ENCODE results near the gene CYB561D1.

Gene CYB561D1

GRCh38 chr1:109481646-109482045, 12.2 kb upstream of the CYB561D1 start:
- DNase-seq, result no peak

- DNase-seq, result no peak
Measured at GRCh38 chr1:109482242-109482641, 11.7 kb upstream of the CYB561D1 start.

GRCh38 chr1:109482791-109483671, 10.9 kb upstream of the CYB561D1 start:
- DNase-seq, result no peak

- peak; percentile 76 for DNase-seq
Measured at GRCh38 chr1:109483672-109484518, 10.0 kb upstream of the CYB561D1 start, which contains the start of gene ATXN7L2. Gene ATXN7L2 (plus strand): TSS chr1:109483905. CDS start chr1:109483954, 49 bp downstream.

GRCh38 chr1:109484519-109484975, 9.3 kb upstream of the CYB561D1 start:
- no peak for DNase-seq

- no peak for DNase-seq
Measured at GRCh38 chr1:109485001-109485400, 8.9 kb upstream of the CYB561D1 start.

- no peak for DNase-seq
Measured at GRCh38 chr1:109487261-109487660, 6.6 kb upstream of the CYB561D1 start.

- no peak for DNase-seq
Measured at GRCh38 chr1:109488201-109488600, 5.7 kb upstream of the CYB561D1 start.

GRCh38 chr1:109488696-109489095, 5.2 kb upstream of the CYB561D1 start:
- no peak for DNase-seq

- DNase-seq, result no peak
Measured at GRCh38 chr1:109490029-109490933, 3.6 kb upstream of the CYB561D1 start.

GRCh38 chr1:109490934-109491302, 3.0 kb upstream of the CYB561D1 start:
- DNase-seq, result no peak

- no peak for DNase-seq
Measured at GRCh38 chr1:109491372-109491771, 2.5 kb upstream of the CYB561D1 start.

- DNase-seq, result no peak
Measured at GRCh38 chr1:109492779-109493178, 1.1 kb upstream of the CYB561D1 start.

- DNase-seq, result no peak
Measured at GRCh38 chr1:109493227-109493626, 667 bp upstream of the CYB561D1 start.

- no peak for DNase-seq
Measured at GRCh38 chr1:109495738-109496137, 1.8 kb downstream of the CYB561D1 start.

- no peak for DNase-seq
Measured at GRCh38 chr1:109497449-109498160, 3.7 kb downstream of the CYB561D1 start.

GRCh38 chr1:109498161-109498801, 4.4 kb downstream of the CYB561D1 start:
- DNase-seq, result peak; percentile 31

- DNase-seq, result no peak
Measured at GRCh38 chr1:109499081-109499480, 5.2 kb downstream of the CYB561D1 start.

- no peak for DNase-seq
Measured at GRCh38 chr1:109499661-109500536, 6.0 kb downstream of the CYB561D1 start.

GRCh38 chr1:109500941-109501381, 7.1 kb downstream of the CYB561D1 start:
- DNase-seq, result no peak

Data from NCI-H510A (cell line).